K562 (cell line): ENCODE data around the gene TMED10. TPM values are rescaled to one million over a fixed set of nuclear protein-coding genes. Genes with fewer than 3 reads are reported as not detected.
A peak's percentile ranks its signal among the peaks of the same experiment; 100 is the strongest.

Source experiments
- ATAC-seq: fragments of 200-7000 bp; cut with Tn5 transposase; 3 replicates; pipeline ENCODE4 v1.9.1; 2020; ENCODE audit warnings: moderate library complexity
- BruUV-seq: library from RNA; stranded (reverse); fragments of 400-500 nt; replicated peaks from 2 replicates; lab custom pipeline; 2021; lab: Mats Ljungman, UMichigan
- CTCF ChIA-PET: fragments of 300-600 bp; formaldehyde crosslinking; extraction: SDS; loops from one replicate; lab custom pipeline; 2021; ENCODE audit warnings: low intra/inter-chr PET ratio; lab: Yijun Ruan, JAX
- POLR2A ChIA-PET: fragments of 300-600, 350-650 bp; sonication (Branson Sonifier 250); formaldehyde crosslinking; extraction: SDS; loops from one replicate; lab custom pipeline; 2021; ENCODE audit warnings: antibody characterized with exemption, inconsistent platforms; lab: Yijun Ruan, JAX
- DNase-seq, 4 experiments: peaks; one replicate each; pipeline versions ENCODE4 v3.0.0 to v3.0.0-alpha.2; 2011 to 2018; ENCODE audit warnings: low spot score in 3 of 4, mixed read lengths in 3 of 4; ENCODE audit errors: extremely low read depth in 1 of 4
- FAIRE-seq: peaks from 2 replicates; lab custom pipeline; 2011; peaks lifted over from hg19 to GRCh38; lab: Jason Lieb, UNC
- H2AFZ ChIP-seq: 2 replicates; pipeline ENCODE4 v1.6.0; 2011; ENCODE audit warnings: low read depth, low read length, control low read depth, inconsistent platforms
- H3K27ac ChIP-seq: fragments of 200-600 bp; 3 replicates; pipeline ENCODE4 v1.8.0; 2011; ENCODE audit warnings: low read depth, mild to moderate bottlenecking, control low read depth, inconsistent platforms, low read length, moderate library complexity, mixed read lengths; ENCODE audit errors: extremely low read depth
- H3K27me3 ChIP-seq, 2 experiments: fragments of 300-600 bp in 1 of 2; 2 replicates in 1 of 2; 3 replicates in 1 of 2; pipeline versions ENCODE4 v1.6.0 to v1.8.0; 2011; ENCODE audit warnings: inconsistent platforms in 2 of 2, low read length in 2 of 2, mild to moderate bottlenecking in 1 of 2, mixed read lengths in 1 of 2, moderate library complexity in 1 of 2; ENCODE audit not compliant: control insufficient read depth in 2 of 2, insufficient read depth in 2 of 2
- H3K36me3 ChIP-seq: fragments of 300-600 bp; 3 replicates; pipeline ENCODE4 v1.8.0; 2011; ENCODE audit warnings: mild to moderate bottlenecking, low read length, inconsistent platforms; ENCODE audit not compliant: control insufficient read depth, insufficient read depth
- H3K4me1 ChIP-seq, 2 experiments: fragments of 200-600 bp in 1 of 2; replicated peaks in 1 of 2; 2 replicates in 1 of 2; 3 replicates in 1 of 2; pipeline versions ENCODE4 v1.5.1 to v1.8.0; 2011; ENCODE audit warnings: inconsistent platforms in 2 of 2, low read length in 2 of 2, mild to moderate bottlenecking in 1 of 2, mixed read lengths in 1 of 2, moderate library complexity in 1 of 2; ENCODE audit not compliant: control insufficient read depth in 2 of 2, insufficient read depth in 2 of 2
- H3K4me2 ChIP-seq: 2 replicates; pipeline ENCODE4 v1.6.1; 2011; ENCODE audit warnings: low read length, control low read depth, inconsistent platforms, mixed read lengths; ENCODE audit not compliant: insufficient read depth
- H3K4me3 ChIP-seq: fragments of 200-600 bp; sonication (generic), shearing (Covaris generic); 2 replicates; pipeline ENCODE4 v1.5.1; 2016; ENCODE audit warnings: control low read depth, inconsistent platforms
- H3K79me2 ChIP-seq: fragments of 200-600 bp; 3 replicates; pipeline ENCODE4 v1.8.0; 2011; ENCODE audit warnings: low read length, inconsistent platforms; ENCODE audit not compliant: control insufficient read depth, insufficient read depth
- H3K9ac ChIP-seq, 2 experiments: 2 replicates each; pipeline versions ENCODE4 v1.6.0 to v1.6.1; 2011; ENCODE audit warnings: low read depth in 2 of 2, low read length in 2 of 2, control low read depth in 1 of 2, inconsistent platforms in 1 of 2, mild to moderate bottlenecking in 1 of 2, mixed read lengths in 1 of 2; ENCODE audit not compliant: insufficient read depth in 1 of 2
- H3K9me1 ChIP-seq: one replicate; pipeline ENCODE4 v1.6.0; 2011; ENCODE audit warnings: inconsistent platforms, mild to moderate bottlenecking, low read length, moderate library complexity; ENCODE audit not compliant: control insufficient read depth, insufficient read depth
- H3K9me3 ChIP-seq: replicated peaks from 2 replicates; pipeline ENCODE4 v1.5.1; 2011; ENCODE audit warnings: low read depth, low read length, inconsistent platforms; ENCODE audit not compliant: control insufficient read depth, insufficient read depth
- H4K20me1 ChIP-seq: replicated peaks from 2 replicates; pipeline ENCODE4 v1.6.1; 2011; ENCODE audit warnings: low read length, inconsistent platforms, mixed read lengths; ENCODE audit not compliant: control insufficient read depth, insufficient read depth
- CBFB ChIP-seq: sonication (generic); formaldehyde crosslinking; IDR thresholded peaks from 2 replicates; pipeline ENCODE4 v1.4.0; 2020; ENCODE audit warnings: mild to moderate bottlenecking, missing genetic modification reagents
- ELK3 ChIP-seq: fragments of 450-650 bp; formaldehyde crosslinking; IDR thresholded peaks from 2 replicates; pipeline ENCODE4 v1.4.0; 2020; ENCODE audit warnings: mild to moderate bottlenecking
- KAT7 ChIP-seq: sonication (generic); formaldehyde crosslinking; IDR thresholded peaks from 2 replicates; pipeline ENCODE4 v1.8.0; 2022; ENCODE audit warnings: missing genetic modification reagents, mild to moderate bottlenecking, borderline replicate concordance
- POLR3G ChIP-seq: IDR thresholded peaks from 2 replicates; pipeline ENCODE4 v1.6.1; 2011; ENCODE audit not compliant: insufficient read length, insufficient replicate concordance; ENCODE audit errors: extremely low read depth
- REST ChIP-seq, 2 experiments: fragments of 450-650 bp; formaldehyde crosslinking in 1 of 2; IDR thresholded peaks; 2 replicates each; pipeline versions ENCODE4 v1.4.0 to v1.6.1; 2014 to 2020; ENCODE audit warnings: mild to moderate bottlenecking in 2 of 2, borderline replicate concordance in 1 of 2, low read depth in 1 of 2
- SLC30A9 ChIP-seq: fragments of 250-450 bp; sonication (Bioruptor Pico); IDR thresholded peaks from 2 replicates; pipeline ENCODE4 v1.8.0; 2022; ENCODE audit warnings: mild to moderate bottlenecking, moderate library complexity
- SRSF7 ChIP-seq: fragments of 200-400 bp; formaldehyde crosslinking; optimal IDR thresholded peaks from 2 replicates; pipeline ENCODE3; 2017; ENCODE audit warnings: mild to moderate bottlenecking, low read depth, low read length
- ZBTB1 ChIP-seq: sonication (generic); formaldehyde crosslinking; IDR thresholded peaks from 2 replicates; pipeline ENCODE4 v1.8.1; 2023; ENCODE audit warnings: missing genetic modification reagents, low read depth, mild to moderate bottlenecking, borderline replicate concordance
- ZNF146 ChIP-seq: IDR thresholded peaks from one replicate; pipeline ENCODE4 v1.6.1; 2018; ENCODE audit warnings: missing compliant biosample characterization; ENCODE audit not compliant: unreplicated experiment
- WGBS: fragments of 100-300 bp; shearing (Covaris generic); methylation state at CpG from one replicate; pipeline ENCODE4 v1.1.6; 2016; ENCODE audit warnings: low coverage, mixed read lengths; ENCODE audit not compliant: insufficient coverage; ENCODE audit errors: missing lambda C conversion rate; 5-methylcytosine and 5-hydroxymethylcytosine counted together
- in situ Hi-C: fragments of 300-500 bp; cut with MboI; formaldehyde crosslinking; loops from 4 replicates; pipeline ENCODE4 v1.15.0; 2018; ENCODE audit warnings: inconsistent platforms, mixed read lengths
- intact Hi-C: fragments of 100-400 bp; cut with micrococcal nuclease; formaldehyde crosslinking; loops from 2 replicates; pipeline ENCODE4 v1.14.2; 2022
- polyA plus RNA-seq, 8 experiments: library from polyadenylated mRNA; depleted of rRNA in 4 of 8; stranded (reverse) in 5 of 8; unstranded in 3 of 8; fragments of >200 nt; fragmentation: Nextera tagmentation in 2 of 8; fragmentation: Illumina TruSeq in 1 of 8; extraction: Ambion mirVana in 2 of 8; extraction: Trizol in 1 of 8; gene quantifications; 2 replicates each; pipeline versions ENCODE4 v1.2.1 to v1.2.3, GENCODE V29; 2011 to 2014; ENCODE audit warnings: inconsistent platforms in 1 of 8, missing spikeins in 1 of 8
- total RNA-seq, 7 experiments: library from RNA; depleted of rRNA in 6 of 7; stranded (reverse); fragments of >200 nt in 6 of 7; fragmentation: Illumina TruSeq in 2 of 7; extraction: Trizol in 2 of 7; gene quantifications; 2 replicates each; pipeline versions ENCODE4 v1.2.1 to v1.2.3, GENCODE V29; 2011 to 2021; ENCODE audit warnings: low replicate concordance in 1 of 7

Gene TMED10
- total and polyA plus RNA-seq, 9 of the 15 experiments (the other 6 are each of a cell fraction or from before 2014, with no cell fraction given), result 62.2 to 233 (median 124) TPM

DNA sequence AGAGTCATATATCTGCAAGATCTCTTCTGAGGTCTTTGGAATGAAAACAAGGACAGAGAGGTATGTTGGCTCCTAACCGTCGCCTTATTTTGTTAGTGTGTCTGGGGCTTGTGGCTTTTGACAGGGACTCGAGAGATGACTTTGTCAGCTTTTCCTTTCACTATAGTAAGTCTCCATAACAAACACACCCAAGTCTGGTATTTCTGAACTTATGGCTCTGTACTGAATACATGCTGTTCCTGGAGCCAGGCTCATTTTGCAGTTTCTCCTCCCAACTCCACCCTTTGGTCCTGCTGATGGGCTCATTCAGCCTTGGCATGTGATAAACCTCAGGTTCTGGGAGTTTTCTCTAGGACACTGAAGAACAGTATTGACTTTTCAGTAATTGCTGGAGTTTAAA lies 27.7 kb upstream of the TMED10 start:
- no peak for DNase-seq
- POLR2A ChIA-PET, result no interaction called here
- H4K20me1 ChIP-seq, result no peaks in the 10 kb centered on the region
- no peak for FAIRE-seq
- BruUV-seq, result no TSS peak
- H2AFZ ChIP-seq, result peak overlapping the region; percentile 63
- H3K9me1 ChIP-seq, result no peaks in the 10 kb centered on the region
- no peak overlapping the region for H3K4me3 ChIP-seq
- no peaks in the 10 kb centered on the region for H3K27me3 ChIP-seq
- no peaks in the 10 kb centered on the region for H3K36me3 ChIP-seq
- no peaks in the 10 kb centered on the region for H3K9me3 ChIP-seq
- in situ Hi-C loops, result no loop called here
- TF ChIP-seq CBFB (CRISPR knock-in tag) (no peak), ELK3 (CRISPR knock-in tag) (no peak), ZBTB1 (CRISPR knock-in tag) (no peak), SLC30A9 (no peak), POLR3G (no peak), REST (IDR thresholded peaks at IDR 0.05; ENCODE audit: borderline replicate concordance) (no peak), REST (CRISPR knock-in tag; IDR thresholded peaks at IDR 0.05; ENCODE audit: low read depth) (no peak), SRSF7 (no peak), KAT7 (CRISPR knock-in tag) (no peak), ZNF146 (CRISPR knock-in tag) (no peak)
- TF ChIP-seq, all 486 proteins: peak for 0
- no peak overlapping the region for H3K4me2 ChIP-seq
- CTCF ChIA-PET, result no interaction called here
- peak overlapping the region; percentile 39; the same call in 1 of the 3 replicates for H3K27ac ChIP-seq
- no peak overlapping the region for H3K9ac ChIP-seq
- H3K4me1 ChIP-seq, result peaks cover 0 to 9% of the 10 kb centered on the region in 2 experiments; a peak in 4 of 5 replicates
- H3K79me2 ChIP-seq, result no peaks in the 10 kb centered on the region
- WGBS, result 3% methylated on average over 3 of the region's 3 CpGs
- intact Hi-C loops, result no loop called here
- no peak; the same call in 2 of the 3 replicates for ATAC-seq
